SU-DHL-6 (cell line): Measurements from ENCODE around the gene COL27A1.

Experiments
- CTCF ChIP-seq: fragments of 200-600 bp; sonication (generic); IDR thresholded peaks from one replicate; pipeline ENCODE4 v1.5.1; 2017; ENCODE audit warnings: antibody characterized with exemption, mild to moderate bottlenecking, low read length, moderate library complexity; ENCODE audit not compliant: insufficient read depth, poor library complexity, severe bottlenecking
- EZH2phosphoT487 ChIP-seq: fragments of 200-600 bp; sonication (generic), shearing (Covaris generic); conservative IDR thresholded peaks from 2 replicates; pipeline ENCODE4 v1.6.1; 2018; ENCODE audit warnings: mild to moderate bottlenecking, antibody characterized with exemption, low read length, moderate library complexity, mixed read lengths

DNA sequence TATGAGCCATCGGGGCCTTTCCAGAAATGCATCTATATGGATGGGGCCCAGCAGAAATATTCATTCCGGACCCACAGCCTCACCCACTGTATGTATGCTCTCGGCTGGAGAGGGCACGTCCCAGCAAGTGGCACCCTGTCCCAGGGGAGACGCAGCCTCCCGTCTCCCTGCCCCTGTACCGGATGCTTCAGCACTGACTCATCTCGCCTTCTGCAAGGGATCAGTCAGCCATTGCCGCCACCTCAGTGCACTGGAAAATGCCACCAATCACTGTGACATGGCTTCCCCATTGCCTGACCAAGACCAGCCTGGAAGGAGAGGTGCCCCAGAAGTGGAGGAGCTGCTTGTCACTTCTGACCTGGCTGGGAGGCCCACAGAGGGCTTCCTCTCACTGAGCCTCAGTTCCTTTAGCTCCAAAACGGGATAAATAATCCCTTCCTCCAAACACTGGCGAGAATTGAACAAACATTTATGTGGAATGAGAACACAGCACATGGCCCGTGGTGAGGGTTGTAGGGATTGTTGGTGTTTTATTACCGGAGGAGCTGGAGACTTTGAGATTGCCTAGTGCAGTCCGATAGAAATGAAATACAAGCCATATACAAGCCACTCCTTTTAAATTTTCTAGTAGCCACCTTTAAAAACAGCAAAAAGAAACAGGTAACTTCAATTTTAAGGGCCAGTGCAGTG lies 123.7 kb downstream of the COL27A1 start:
- TF ChIP-seq CTCF (no peak), EZH2phosphoT487 (no peak)
